ENCODE results near the gene PFDN5.

PFDN5 gene

DNA sequence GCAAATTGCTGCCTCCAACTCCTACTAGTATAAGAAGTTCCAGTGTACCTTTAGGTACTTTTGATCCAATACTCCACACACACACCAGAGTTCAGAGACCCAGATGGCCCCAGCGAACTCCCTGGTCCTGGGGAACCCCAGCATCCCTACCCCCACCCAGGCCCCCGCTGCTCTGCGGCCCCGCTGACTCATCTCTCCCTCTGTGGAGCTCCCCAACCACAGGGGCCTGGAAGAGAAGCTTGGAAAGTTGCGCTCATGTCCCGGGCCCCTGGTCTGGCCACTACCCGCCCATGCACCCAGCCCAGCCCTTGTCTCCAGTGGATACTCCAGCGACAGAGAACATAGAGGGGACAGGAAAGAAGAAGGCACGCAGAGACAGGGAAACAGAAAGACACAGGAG lies 45.1 kb downstream of the PFDN5 start:
- Histone ChIP-seq H3K27ac (no peak overlapping the region), H3K27me3 (ENCODE audit: insufficient read depth, low read depth, severe bottlenecking) (no peaks in the 10 kb centered on the region), H3K9me3 (ENCODE audit: severe bottlenecking) (no peaks in the 10 kb centered on the region), H3K36me3 (no peaks in the 10 kb centered on the region), H3K4me3 (ENCODE audit: low read depth, low read length) (no peak overlapping the region)
- TF ChIP-seq, protein P1, sequence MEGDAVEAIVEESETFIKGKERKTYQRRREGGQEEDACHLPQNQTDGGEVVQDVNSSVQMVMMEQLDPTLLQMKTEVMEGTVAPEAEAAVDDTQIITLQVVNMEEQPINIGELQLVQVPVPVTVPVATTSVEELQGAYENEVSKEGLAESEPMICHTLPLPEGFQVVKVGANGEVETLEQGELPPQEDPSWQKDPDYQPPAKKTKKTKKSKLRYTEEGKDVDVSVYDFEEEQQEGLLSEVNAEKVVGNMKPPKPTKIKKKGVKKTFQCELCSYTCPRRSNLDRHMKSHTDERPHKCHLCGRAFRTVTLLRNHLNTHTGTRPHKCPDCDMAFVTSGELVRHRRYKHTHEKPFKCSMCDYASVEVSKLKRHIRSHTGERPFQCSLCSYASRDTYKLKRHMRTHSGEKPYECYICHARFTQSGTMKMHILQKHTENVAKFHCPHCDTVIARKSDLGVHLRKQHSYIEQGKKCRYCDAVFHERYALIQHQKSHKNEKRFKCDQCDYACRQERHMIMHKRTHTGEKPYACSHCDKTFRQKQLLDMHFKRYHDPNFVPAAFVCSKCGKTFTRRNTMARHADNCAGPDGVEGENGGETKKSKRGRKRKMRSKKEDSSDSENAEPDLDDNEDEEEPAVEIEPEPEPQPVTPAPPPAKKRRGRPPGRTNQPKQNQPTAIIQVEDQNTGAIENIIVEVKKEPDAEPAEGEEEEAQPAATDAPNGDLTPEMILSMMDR (IDR thresholded peaks at IDR 0.05; ENCODE audit: low read depth, low read length): no peak
- DNase-seq: no peak

DNA sequence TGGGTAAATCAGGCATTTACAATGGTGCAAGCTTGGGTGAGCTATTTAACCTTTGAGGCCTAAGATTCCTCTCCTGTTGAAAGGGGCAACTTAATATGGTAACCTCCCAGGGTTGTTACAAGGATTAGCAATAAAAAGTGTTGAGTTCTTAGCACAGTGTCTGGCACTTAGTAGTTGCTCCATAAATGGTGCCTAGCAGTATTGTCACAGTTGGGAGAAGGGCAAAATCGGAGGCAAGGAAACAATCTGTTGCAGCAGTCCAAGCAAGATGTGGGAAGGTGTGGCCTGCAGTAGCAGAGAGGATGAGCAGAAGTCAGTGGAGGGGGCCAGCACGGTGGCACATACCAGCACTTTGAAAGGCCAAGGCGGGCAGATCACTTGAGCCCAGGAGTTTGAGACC lies 48.1 kb downstream of the PFDN5 start:
- TF ChIP-seq, protein P1 (IDR thresholded peaks at IDR 0.05; ENCODE audit: low read depth, low read length): no peak
- no peak for DNase-seq
- Histone ChIP-seq H3K36me3 (no peaks in the 10 kb centered on the region), H3K27ac (no peak overlapping the region), H3K4me3 (ENCODE audit: low read depth, low read length) (no peak overlapping the region), H3K27me3 (ENCODE audit: insufficient read depth, low read depth, severe bottlenecking) (no peaks in the 10 kb centered on the region), H3K9me3 (ENCODE audit: severe bottlenecking) (no peaks in the 10 kb centered on the region)

DNA sequence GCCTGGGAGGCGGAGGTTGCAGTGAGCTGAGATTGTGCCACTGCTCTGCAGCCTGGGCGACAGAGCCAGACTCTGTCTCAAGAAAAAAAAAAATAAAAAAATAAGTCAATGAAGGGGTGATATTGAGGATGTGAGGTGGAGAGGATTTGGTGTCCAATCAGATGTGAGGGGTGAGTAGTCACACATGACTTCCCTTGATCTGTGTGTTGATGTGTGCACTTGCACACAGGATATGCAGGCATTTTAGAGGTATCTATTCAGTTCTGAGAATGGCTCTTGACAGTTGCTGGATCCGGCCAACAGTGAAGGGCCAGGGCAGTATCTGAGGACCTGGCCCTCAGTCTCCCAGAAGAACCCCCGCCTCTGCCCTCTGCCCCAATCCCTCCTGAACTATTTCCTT lies 48.6 kb downstream of the PFDN5 start:
- Histone ChIP-seq H3K27ac (no peak overlapping the region), H3K27me3 (ENCODE audit: insufficient read depth, low read depth, severe bottlenecking) (no peaks in the 10 kb centered on the region), H3K4me3 (ENCODE audit: low read depth, low read length) (no peak overlapping the region), H3K9me3 (ENCODE audit: severe bottlenecking) (no peaks in the 10 kb centered on the region), H3K36me3 (no peaks in the 10 kb centered on the region)
- TF ChIP-seq, protein P1 (IDR thresholded peaks at IDR 0.05; ENCODE audit: low read depth, low read length): no peak
- no peak for DNase-seq

DNA sequence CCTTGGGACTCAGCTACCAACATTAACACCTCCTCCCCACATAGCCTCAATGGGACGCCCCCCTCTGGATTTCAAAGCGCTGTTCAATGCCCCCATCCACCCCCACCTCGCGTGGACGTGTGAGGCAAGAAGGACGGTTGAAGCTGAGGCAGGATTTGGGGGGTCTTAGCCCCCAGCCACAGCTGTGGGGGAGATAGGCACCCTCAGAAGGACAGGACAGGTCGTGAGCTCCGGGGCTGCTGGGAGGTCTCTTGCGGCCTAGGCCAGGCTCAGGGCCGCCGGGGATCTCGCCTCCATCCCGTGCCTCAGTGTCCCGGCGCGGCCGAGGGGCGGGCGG lies 49.1 kb downstream of the PFDN5 start:
- Histone ChIP-seq H3K27me3 (ENCODE audit: insufficient read depth, low read depth, severe bottlenecking) (no peaks in the 10 kb centered on the region), H3K9me3 (ENCODE audit: severe bottlenecking) (no peaks in the 10 kb centered on the region), H3K36me3 (no peaks in the 10 kb centered on the region), H3K27ac (no peak overlapping the region), H3K4me3 (ENCODE audit: low read depth, low read length) (peak overlapping the region; percentile 59)
- TF ChIP-seq, protein P1 (IDR thresholded peaks at IDR 0.05; ENCODE audit: low read depth, low read length): no peak
- no peak for DNase-seq

DNA sequence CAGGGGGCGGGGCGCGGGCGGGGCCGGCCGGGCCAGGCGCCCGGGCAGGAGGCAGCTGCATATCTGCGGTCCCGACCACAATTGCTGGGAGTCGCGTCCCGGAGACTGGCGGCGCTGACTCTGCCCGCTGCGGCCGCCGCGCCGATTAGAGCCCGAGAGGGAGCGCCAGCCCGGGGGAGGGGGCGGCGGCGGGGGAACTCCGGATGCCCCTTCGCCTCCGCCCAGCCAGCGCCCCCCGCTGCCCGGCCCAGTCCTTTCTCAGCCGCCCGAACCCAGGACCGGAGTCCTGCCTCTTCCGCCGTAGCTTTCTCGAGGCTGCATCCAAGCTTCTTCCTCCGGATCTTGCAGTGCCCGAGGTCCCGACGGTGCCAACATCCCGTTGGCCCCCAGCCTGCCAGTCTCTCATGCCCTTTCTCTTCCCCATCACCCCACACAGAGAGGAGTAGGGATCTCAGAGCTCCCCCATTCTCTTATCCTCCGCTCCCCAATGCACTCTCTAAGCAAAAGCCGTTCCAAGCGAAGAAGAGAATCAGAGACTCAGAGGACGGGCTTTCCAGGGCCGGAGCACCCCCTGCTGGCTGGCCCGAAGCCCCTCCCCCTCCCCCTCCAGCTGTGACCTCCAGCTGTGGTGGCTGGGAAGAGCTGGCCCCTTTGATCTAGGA lies 49.6 kb downstream of the PFDN5 start:
- DNase-seq: peak; percentile 55
- Histone ChIP-seq H3K36me3 (no peaks in the 10 kb centered on the region), H3K27me3 (ENCODE audit: insufficient read depth, low read depth, severe bottlenecking) (no peaks in the 10 kb centered on the region), H3K9me3 (ENCODE audit: severe bottlenecking) (no peaks in the 10 kb centered on the region), H3K4me3 (ENCODE audit: low read depth, low read length) (peak overlapping the region; percentile 59), H3K27ac (no peak overlapping the region)
- TF ChIP-seq, protein P1 (IDR thresholded peaks at IDR 0.05; ENCODE audit: low read depth, low read length): peak; percentile 78

Data from WERI-Rb-1 (cell line).